ENCODE measurements around the gene CLDN22. TPM values are rescaled to one million over a fixed set of nuclear protein-coding genes. Genes with fewer than 3 reads are reported as not detected.

Gene CLDN22
- total and polyA plus RNA-seq, 4 donors, result 0.05 TPM; not detected in 3

DNA sequence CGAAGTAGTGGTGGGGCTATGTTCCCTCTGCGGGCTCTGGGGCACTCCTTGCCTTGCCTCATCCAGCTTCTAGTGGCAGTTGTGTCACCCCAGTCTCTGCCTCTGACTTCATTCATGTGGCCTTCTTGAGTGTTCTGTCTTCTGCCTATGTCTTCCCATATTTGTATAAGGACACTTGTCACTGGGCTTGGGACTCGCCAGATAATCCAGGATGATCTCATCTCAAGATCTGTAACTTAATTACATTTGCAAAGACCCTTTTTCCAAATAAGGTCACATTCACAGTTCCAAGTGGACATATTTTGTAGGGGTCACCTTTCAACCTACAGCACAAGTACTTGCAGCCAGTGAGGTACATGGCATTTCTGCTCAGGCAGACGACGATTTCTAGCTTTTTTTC lies 32.5 kb upstream of the CLDN22 start:
- no peaks in the 10 kb centered on the region for H3K36me3 ChIP-seq (ENCODE audit: control insufficient read depth in 4 of 4, insufficient read depth in 3 of 4, low read depth in 1 of 4, low read length in 3 of 4)

DNA sequence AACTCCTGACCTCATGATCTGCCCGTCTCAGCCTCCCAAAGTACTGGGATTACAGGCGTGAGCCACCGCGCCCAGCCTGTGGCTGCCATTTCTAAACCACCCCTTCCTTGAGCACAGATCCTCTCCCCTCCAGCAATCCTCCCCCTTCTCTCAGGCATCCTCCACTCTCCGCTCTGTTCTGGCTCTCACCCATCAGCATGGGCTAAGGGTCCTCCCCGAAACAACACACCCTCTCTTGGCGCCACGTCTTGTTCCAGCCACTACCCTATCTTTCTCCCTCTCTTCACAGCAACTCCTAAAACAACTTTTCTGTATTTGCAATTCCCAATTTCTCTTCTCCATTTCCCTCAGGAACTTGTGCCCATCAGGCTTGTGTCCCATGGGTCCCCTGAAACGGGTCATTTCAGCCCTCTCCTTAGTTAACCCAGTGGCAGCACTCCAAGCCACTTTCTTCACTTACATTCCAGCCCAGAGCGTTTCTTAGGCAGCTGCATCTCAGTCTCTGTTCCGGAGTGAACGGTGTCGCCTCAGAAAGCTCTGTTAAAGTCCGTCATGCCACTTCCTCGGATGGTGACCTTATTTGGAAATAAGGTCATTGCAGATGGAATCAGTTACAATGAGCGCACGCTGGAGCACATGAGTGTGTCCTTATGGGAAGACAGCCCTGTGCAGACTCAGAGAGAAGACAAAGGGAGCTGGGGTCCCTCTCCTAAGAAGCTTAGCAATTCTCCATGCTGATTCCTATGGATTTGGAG lies 30.4 kb upstream of the CLDN22 start:
- Histone ChIP-seq H3K27me3 (ENCODE audit: control insufficient read depth in 4 of 4, insufficient read depth in 4 of 4, low read length in 3 of 4) (no peaks in the 10 kb centered on the region), H3K27ac (ENCODE audit: low read depth in 1 of 2, low read length in 2 of 2) (no peak overlapping the region), H3K4me1 (ENCODE audit: control insufficient read depth in 4 of 4, insufficient read depth in 4 of 4, low read length in 3 of 4) (peaks cover 0 to 4% (median 0%) of the 10 kb centered on the region in 4 donors), H3K9me3 (ENCODE audit: control insufficient read depth in 4 of 4, low read length in 3 of 4) (no peaks in the 10 kb centered on the region), H3K9ac (ENCODE audit: low read depth in 1 of 2, low read length in 2 of 2) (no peak overlapping the region), H3K36me3 (ENCODE audit: control insufficient read depth in 4 of 4, insufficient read depth in 3 of 4, low read depth in 1 of 4, low read length in 3 of 4) (no peaks in the 10 kb centered on the region), H3K4me3 (ENCODE audit: low read depth in 1 of 3, low read length in 3 of 3) (no peak overlapping the region)
- DNase-seq (ENCODE audit: low spot score), result no peak
- 93% methylated on average over 17 of the region's 17 CpGs for WGBS
- TF ChIP-seq FOXA2 (IDR thresholded peaks at IDR 0.05) (no peak), JUND (IDR thresholded peaks at IDR 0.05) (no peak), SP1 (IDR thresholded peaks at IDR 0.05) (no peak), YY1 (IDR thresholded peaks at IDR 0.05) (no peak), FOXA1 (IDR thresholded peaks at IDR 0.05) (no peak), EGR1 (IDR thresholded peaks at IDR 0.05; ENCODE audit: low read depth in 2 of 2) (no peak), GABPA (IDR thresholded peaks at IDR 0.05 in 1 of 2, conservative IDR thresholded peaks at IDR 0.05 in 1 of 2) (no peak), HNF4G (IDR thresholded peaks at IDR 0.05) (no peak), RAD21 (IDR thresholded peaks at IDR 0.05) (no peak)
- TF ChIP-seq, protein P1, sequence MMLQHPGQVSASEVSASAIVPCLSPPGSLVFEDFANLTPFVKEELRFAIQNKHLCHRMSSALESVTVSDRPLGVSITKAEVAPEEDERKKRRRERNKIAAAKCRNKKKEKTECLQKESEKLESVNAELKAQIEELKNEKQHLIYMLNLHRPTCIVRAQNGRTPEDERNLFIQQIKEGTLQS (IDR thresholded peaks at IDR 0.05), result no peak
- TF ChIP-seq, protein P2, sequence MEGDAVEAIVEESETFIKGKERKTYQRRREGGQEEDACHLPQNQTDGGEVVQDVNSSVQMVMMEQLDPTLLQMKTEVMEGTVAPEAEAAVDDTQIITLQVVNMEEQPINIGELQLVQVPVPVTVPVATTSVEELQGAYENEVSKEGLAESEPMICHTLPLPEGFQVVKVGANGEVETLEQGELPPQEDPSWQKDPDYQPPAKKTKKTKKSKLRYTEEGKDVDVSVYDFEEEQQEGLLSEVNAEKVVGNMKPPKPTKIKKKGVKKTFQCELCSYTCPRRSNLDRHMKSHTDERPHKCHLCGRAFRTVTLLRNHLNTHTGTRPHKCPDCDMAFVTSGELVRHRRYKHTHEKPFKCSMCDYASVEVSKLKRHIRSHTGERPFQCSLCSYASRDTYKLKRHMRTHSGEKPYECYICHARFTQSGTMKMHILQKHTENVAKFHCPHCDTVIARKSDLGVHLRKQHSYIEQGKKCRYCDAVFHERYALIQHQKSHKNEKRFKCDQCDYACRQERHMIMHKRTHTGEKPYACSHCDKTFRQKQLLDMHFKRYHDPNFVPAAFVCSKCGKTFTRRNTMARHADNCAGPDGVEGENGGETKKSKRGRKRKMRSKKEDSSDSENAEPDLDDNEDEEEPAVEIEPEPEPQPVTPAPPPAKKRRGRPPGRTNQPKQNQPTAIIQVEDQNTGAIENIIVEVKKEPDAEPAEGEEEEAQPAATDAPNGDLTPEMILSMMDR (IDR thresholded peaks at IDR 0.05; ENCODE audit: low read depth, low read length, missing input control), result no peak

More for the DNA sequence above, 32.5 kb upstream of the CLDN22 start:
- Histone ChIP-seq H3K9ac (ENCODE audit: low read depth in 1 of 2, low read length in 2 of 2) (no peak overlapping the region), H3K4me1 (ENCODE audit: control insufficient read depth in 4 of 4, insufficient read depth in 4 of 4, low read length in 3 of 4) (peaks cover 0 to 4% (median 0%) of the 10 kb centered on the region in 4 donors), H3K4me3 (ENCODE audit: low read depth in 1 of 3, low read length in 3 of 3) (no peak overlapping the region), H3K27me3 (ENCODE audit: control insufficient read depth in 4 of 4, insufficient read depth in 4 of 4, low read length in 3 of 4) (no peaks in the 10 kb centered on the region), H3K9me3 (ENCODE audit: control insufficient read depth in 4 of 4, low read length in 3 of 4) (no peaks in the 10 kb centered on the region), H3K27ac (ENCODE audit: low read depth in 1 of 2, low read length in 2 of 2) (no peak overlapping the region)
- no peak for DNase-seq (ENCODE audit: low spot score)
- TF ChIP-seq, protein P3, sequence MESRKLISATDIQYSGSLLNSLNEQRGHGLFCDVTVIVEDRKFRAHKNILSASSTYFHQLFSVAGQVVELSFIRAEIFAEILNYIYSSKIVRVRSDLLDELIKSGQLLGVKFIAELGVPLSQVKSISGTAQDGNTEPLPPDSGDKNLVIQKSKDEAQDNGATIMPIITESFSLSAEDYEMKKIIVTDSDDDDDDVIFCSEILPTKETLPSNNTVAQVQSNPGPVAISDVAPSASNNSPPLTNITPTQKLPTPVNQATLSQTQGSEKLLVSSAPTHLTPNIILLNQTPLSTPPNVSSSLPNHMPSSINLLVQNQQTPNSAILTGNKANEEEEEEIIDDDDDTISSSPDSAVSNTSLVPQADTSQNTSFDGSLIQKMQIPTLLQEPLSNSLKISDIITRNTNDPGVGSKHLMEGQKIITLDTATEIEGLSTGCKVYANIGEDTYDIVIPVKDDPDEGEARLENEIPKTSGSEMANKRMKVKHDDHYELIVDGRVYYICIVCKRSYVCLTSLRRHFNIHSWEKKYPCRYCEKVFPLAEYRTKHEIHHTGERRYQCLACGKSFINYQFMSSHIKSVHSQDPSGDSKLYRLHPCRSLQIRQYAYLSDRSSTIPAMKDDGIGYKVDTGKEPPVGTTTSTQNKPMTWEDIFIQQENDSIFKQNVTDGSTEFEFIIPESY (IDR thresholded peaks at IDR 0.05), result no peak
- no peak for TF ChIP-seq FOXA2 (IDR thresholded peaks at IDR 0.05)
- TF ChIP-seq TAF1 (conservative IDR thresholded peaks at IDR 0.05), result no peak
- TF ChIP-seq, protein P4, sequence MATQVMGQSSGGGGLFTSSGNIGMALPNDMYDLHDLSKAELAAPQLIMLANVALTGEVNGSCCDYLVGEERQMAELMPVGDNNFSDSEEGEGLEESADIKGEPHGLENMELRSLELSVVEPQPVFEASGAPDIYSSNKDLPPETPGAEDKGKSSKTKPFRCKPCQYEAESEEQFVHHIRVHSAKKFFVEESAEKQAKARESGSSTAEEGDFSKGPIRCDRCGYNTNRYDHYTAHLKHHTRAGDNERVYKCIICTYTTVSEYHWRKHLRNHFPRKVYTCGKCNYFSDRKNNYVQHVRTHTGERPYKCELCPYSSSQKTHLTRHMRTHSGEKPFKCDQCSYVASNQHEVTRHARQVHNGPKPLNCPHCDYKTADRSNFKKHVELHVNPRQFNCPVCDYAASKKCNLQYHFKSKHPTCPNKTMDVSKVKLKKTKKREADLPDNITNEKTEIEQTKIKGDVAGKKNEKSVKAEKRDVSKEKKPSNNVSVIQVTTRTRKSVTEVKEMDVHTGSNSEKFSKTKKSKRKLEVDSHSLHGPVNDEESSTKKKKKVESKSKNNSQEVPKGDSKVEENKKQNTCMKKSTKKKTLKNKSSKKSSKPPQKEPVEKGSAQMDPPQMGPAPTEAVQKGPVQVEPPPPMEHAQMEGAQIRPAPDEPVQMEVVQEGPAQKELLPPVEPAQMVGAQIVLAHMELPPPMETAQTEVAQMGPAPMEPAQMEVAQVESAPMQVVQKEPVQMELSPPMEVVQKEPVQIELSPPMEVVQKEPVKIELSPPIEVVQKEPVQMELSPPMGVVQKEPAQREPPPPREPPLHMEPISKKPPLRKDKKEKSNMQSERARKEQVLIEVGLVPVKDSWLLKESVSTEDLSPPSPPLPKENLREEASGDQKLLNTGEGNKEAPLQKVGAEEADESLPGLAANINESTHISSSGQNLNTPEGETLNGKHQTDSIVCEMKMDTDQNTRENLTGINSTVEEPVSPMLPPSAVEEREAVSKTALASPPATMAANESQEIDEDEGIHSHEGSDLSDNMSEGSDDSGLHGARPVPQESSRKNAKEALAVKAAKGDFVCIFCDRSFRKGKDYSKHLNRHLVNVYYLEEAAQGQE (IDR thresholded peaks at IDR 0.05), result no peak
- no peak for TF ChIP-seq JUND (IDR thresholded peaks at IDR 0.05)
- TF ChIP-seq RAD21 (IDR thresholded peaks at IDR 0.05), result no peak
- no peak for TF ChIP-seq YY1 (IDR thresholded peaks at IDR 0.05)
- no peak for TF ChIP-seq GABPA (IDR thresholded peaks at IDR 0.05 in 1 of 2, conservative IDR thresholded peaks at IDR 0.05 in 1 of 2)
- WGBS, result 89% methylated on average over 5 of the region's 5 CpGs

Measured in liver (tissue), 9 donors.